Body of pancreas (tissue), 4 donors: ENCODE results near the gene CYP4F8. TPM values are rescaled to one million over a fixed set of nuclear protein-coding genes. Genes with fewer than 3 reads are reported as not detected.
"Not testable (repeated sequence)": the region's sequence is repeated elsewhere in the genome, so short reads cannot be mapped to it uniquely, and the experiment has no call there.

Source experiments
- ATAC-seq: fragments of 150-250 bp; one replicate; pipeline ENCODE4 v1.9.1; 2016
- DNase-seq, 4 donors: peaks; one replicate each; pipeline ENCODE4 v3.0.0-alpha.2; 2019
- H3K27ac ChIP-seq, 4 donors: fragments of 200-600 bp; sonication (generic); 1 replicate in 3 of 4; 2 replicates in 1 of 4; pipeline versions ENCODE4 v1.5.1 to v1.6.1; 2016 to 2019; ENCODE audit warnings: mild to moderate bottlenecking in 1 of 4, mixed read lengths in 1 of 4, moderate library complexity in 1 of 4
- H3K27me3 ChIP-seq, 2 donors: fragments of 200-600 bp; sonication (generic); one replicate each; pipeline ENCODE4 v1.6.0; 2016; ENCODE audit warnings: mild to moderate bottlenecking in 1 of 2
- H3K36me3 ChIP-seq, 2 donors: fragments of 200-600 bp; sonication (generic); replicated peaks in 1 of 2; 2 replicates each; pipeline ENCODE4 v1.5.1; 2016; ENCODE audit warnings: low read depth in 2 of 2; ENCODE audit not compliant: insufficient read depth in 1 of 2
- H3K4me1 ChIP-seq: fragments of 200-600 bp; sonication (generic); one replicate; pipeline ENCODE4 v1.6.0; 2016
- H3K4me3 ChIP-seq, 2 donors: fragments of 200-600 bp; sonication (generic); 1 replicate in 1 of 2; 2 replicates in 1 of 2; pipeline ENCODE4 v1.5.1; 2016 to 2019
- H3K9me3 ChIP-seq, 3 donors: fragments of 200-600 bp; sonication (generic); 1 replicate in 2 of 3; 2 replicates in 1 of 3; pipeline ENCODE4 v1.5.1; 2016
- CTCF ChIP-seq, 7 experiments: fragments of 450-650 bp in 4 of 7; fragments of 200-600 bp in 3 of 7; sonication (generic) in 3 of 7; IDR thresholded peaks; one replicate each; pipeline ENCODE4 v1.5.1; 2016 to 2019; ENCODE audit warnings: antibody characterized with exemption in 7 of 7
- POLR2A ChIP-seq, 3 donors: fragments of 450-650 bp; IDR thresholded peaks; one replicate each; pipeline ENCODE4 v1.6.1; 2016; ENCODE audit warnings: antibody characterized with exemption in 3 of 3, mild to moderate bottlenecking in 2 of 3
- WGBS, 2 donors: methylation state at CpG; one replicate each; pipeline ENCODE4 v1.1.5; 2017; 5-methylcytosine and 5-hydroxymethylcytosine counted together
- intact Hi-C: fragments of 100-400 bp; cut with DNase I; formaldehyde crosslinking; loops from one replicate; pipeline ENCODE4 v1.15.1; 2023
- total RNA-seq, 2 donors: library from RNA; depleted of rRNA; stranded (reverse); fragments of >200 nt; gene quantifications; one replicate each; pipeline ENCODE4 v1.1.0, GENCODE V29; 2016

Gene CYP4F8
- total RNA-seq, 2 donors from 2014 or later = 0.26 TPM; not detected in 1

DNA sequence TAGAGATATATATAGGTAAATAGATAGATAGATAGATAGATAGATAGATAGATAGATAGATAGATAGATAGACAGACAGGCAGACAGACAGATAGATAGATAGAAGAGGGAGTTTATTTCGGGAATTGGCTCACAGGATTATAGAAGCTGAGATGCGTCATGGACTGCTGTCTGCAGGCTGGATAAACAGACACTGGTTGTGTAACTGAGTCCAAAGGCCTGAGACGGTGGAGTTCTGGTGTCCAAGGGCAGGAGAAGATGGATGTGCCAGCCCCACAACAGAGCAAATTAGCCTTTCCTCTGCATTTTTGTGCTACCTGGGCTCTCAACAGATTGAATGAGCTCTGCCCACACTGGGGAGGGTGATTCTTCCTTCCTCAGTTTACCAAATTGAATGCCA is 28.4 kb downstream of the CYP4F8 start:
- H3K27me3 ChIP-seq = no peaks in the 10 kb centered on the region
- no peak overlapping the region for H3K27ac ChIP-seq
- H3K4me3 ChIP-seq = no peak overlapping the region
- H3K36me3 ChIP-seq = no peaks in the 10 kb centered on the region
- 78 to 81% methylated on average over 3 of the region's 3 CpGs for WGBS, 2 donors
- no peak for ATAC-seq
- H3K9me3 ChIP-seq = no peaks in the 10 kb centered on the region
- intact Hi-C loops = no loop called here
- TF ChIP-seq POLR2A (IDR thresholded peaks at IDR 0.05) = no peak
- TF ChIP-seq CTCF (IDR thresholded peaks at IDR 0.05) = no peak
- no peak for DNase-seq
- H3K4me1 ChIP-seq = no peaks in the 10 kb centered on the region

- 60 to 81% methylated on average over 3 of the region's 3 CpGs for WGBS, 2 donors
- TF ChIP-seq POLR2A (IDR thresholded peaks at IDR 0.05) = no peak
- no peak for TF ChIP-seq CTCF (IDR thresholded peaks at IDR 0.05)
- Histone ChIP-seq H3K36me3 (no peaks in the 10 kb centered on the region), H3K27me3 (no peaks in the 10 kb centered on the region), H3K27ac (no peak overlapping the region), H3K4me3 (no peak overlapping the region), H3K9me3 (no peaks in the 10 kb centered on the region), H3K4me1 (no peaks in the 10 kb centered on the region)
- DNase-seq (no peak), ATAC-seq (no peak)
- intact Hi-C loops = no loop called here
Observed at GRCh38 chr19:15644066-15644741, 29.2 kb downstream of the CYP4F8 start.

GRCh38 chr19:15644816-15645215 is 29.8 kb downstream of the CYP4F8 start:
- intact Hi-C loops = no loop called here
- no peaks in the 10 kb centered on the region for H3K9me3 ChIP-seq
- 77 to 79% methylated on average over 3 of the region's 3 CpGs for WGBS, 2 donors

DNA sequence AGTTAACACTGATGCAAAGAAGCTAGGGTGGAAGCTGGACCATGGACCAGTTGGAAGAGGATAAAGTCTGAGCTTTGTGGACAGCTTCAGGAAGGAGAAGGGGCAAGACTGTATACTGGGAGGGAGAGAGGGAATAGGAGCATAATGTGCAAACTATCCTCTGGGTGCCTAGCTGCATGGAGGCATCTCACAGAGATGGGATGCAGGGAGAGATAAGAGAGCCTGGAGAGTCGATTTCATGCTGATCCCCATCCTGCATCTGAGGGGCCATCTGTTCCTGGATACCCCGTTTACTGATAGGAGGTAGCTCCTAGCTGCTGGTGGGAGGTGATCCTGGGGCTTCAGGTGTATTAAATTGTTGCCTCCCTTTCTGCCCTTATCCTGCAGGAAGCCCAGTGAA is 34.5 kb downstream of the CYP4F8 start:
- H3K27ac ChIP-seq = no peak overlapping the region
- no peaks in the 10 kb centered on the region for H3K9me3 ChIP-seq
- H3K4me3 ChIP-seq = no peak overlapping the region
- no peaks in the 10 kb centered on the region for H3K27me3 ChIP-seq
- H3K4me1 ChIP-seq = no peaks in the 10 kb centered on the region
- DNase-seq (no peak), ATAC-seq (no peak)
- H3K36me3 ChIP-seq = no peaks in the 10 kb centered on the region
- intact Hi-C loops = no loop called here
- 44 to 57% methylated on average over 2 of the region's 2 CpGs for WGBS, 2 donors
- TF ChIP-seq CTCF (IDR thresholded peaks at IDR 0.05) (no peak), POLR2A (IDR thresholded peaks at IDR 0.05) (no peak)

More at GRCh38 chr19:15644816-15645215, 29.8 kb downstream of the CYP4F8 start:
- no peak for TF ChIP-seq POLR2A (IDR thresholded peaks at IDR 0.05)
- no peak for TF ChIP-seq CTCF (IDR thresholded peaks at IDR 0.05)
- no peaks in the 10 kb centered on the region for H3K4me1 ChIP-seq
- DNase-seq (no peak), ATAC-seq (no peak)
- no peaks in the 10 kb centered on the region for H3K36me3 ChIP-seq
- H3K27ac ChIP-seq = no peak overlapping the region
- no peaks in the 10 kb centered on the region for H3K27me3 ChIP-seq
- H3K4me3 ChIP-seq = no peak overlapping the region

DNA sequence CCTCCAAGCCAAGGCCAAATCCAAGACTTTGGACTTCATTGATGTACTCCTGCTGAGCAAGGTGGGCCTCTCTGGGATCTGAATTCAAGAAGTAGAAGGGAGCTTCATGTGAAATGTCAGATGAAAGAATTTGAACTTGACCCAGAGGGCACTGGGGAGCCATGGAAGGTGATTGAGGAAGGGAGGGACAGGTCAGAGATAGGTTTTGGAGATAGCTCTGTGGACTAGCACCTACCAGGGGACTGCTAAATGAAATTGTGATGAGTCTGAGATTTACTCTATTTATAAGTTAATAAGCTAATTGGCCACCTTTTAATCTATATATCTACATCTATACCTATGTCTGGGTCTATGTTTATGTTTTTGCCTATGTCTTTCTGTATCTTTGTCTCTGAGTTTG is 35.1 kb downstream of the CYP4F8 start:
- DNase-seq, H3K27ac ChIP-seq, H3K27me3 ChIP-seq, H3K36me3 ChIP-seq, H3K9me3 ChIP-seq, ATAC-seq, H3K4me1 ChIP-seq, intact Hi-C loops, H3K4me3 ChIP-seq: not testable (repeated sequence)
